ENCODE results near the gene LRBA. TPM values are rescaled to one million over a fixed set of nuclear protein-coding genes. Genes with fewer than 3 reads are reported as not detected.

The LRBA gene
- total and polyA plus RNA-seq, 2 donors (not counting 3 experiments of a cell fraction or from before 2014, with no cell fraction given), result 18.0 to 35.1 TPM

DNA sequence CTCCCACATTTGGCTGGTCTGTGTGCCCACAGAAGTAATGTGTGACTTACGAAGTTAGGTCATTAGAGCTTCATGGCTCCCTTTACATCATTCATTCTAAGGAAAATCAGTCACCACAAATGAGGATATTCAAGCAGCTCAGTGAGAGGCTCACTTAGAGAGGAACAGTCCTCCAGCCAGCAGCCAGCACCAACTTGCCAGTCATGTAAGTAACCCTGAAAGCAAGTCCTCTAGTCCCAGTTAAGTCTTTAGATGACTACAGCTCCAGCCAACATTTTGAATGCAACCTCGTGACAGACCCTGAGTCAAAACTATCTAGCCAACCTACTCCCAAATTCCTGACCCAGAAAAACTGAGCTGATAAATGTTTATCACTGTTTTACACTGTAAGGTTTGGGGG is 71.3 kb downstream of the LRBA start:
- intact Hi-C loops (cut with micrococcal nuclease) (no loop called here), dilution Hi-C loops (cut with MboI; ENCODE audit: extremely low pct_ligation_motif_present, low sequenced_read_pairs) (no loop called here)
- no peaks in the 10 kb centered on the region for H3K9me3 ChIP-seq (replicated peaks; ENCODE audit: control insufficient read depth, insufficient read depth, low read length)
- H3K9me1 ChIP-seq (replicated peaks; ENCODE audit: control insufficient read depth, extremely low read depth, insufficient read depth, low read length), result no peaks in the 10 kb centered on the region
- TF ChIP-seq, protein P1, sequence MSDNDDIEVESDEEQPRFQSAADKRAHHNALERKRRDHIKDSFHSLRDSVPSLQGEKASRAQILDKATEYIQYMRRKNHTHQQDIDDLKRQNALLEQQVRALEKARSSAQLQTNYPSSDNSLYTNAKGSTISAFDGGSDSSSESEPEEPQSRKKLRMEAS (IDR thresholded peaks at IDR 0.05; ENCODE audit: insufficient read depth, insufficient read length), result no peak
- TF ChIP-seq, protein P2, sequence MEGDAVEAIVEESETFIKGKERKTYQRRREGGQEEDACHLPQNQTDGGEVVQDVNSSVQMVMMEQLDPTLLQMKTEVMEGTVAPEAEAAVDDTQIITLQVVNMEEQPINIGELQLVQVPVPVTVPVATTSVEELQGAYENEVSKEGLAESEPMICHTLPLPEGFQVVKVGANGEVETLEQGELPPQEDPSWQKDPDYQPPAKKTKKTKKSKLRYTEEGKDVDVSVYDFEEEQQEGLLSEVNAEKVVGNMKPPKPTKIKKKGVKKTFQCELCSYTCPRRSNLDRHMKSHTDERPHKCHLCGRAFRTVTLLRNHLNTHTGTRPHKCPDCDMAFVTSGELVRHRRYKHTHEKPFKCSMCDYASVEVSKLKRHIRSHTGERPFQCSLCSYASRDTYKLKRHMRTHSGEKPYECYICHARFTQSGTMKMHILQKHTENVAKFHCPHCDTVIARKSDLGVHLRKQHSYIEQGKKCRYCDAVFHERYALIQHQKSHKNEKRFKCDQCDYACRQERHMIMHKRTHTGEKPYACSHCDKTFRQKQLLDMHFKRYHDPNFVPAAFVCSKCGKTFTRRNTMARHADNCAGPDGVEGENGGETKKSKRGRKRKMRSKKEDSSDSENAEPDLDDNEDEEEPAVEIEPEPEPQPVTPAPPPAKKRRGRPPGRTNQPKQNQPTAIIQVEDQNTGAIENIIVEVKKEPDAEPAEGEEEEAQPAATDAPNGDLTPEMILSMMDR (IDR thresholded peaks at IDR 0.05; ENCODE audit: extremely low read depth in 1 of 2, insufficient read depth in 1 of 2, low read depth in 1 of 2, low read length in 2 of 2), result no peak
- TF ChIP-seq FOS (IDR thresholded peaks at IDR 0.05; ENCODE audit: borderline replicate concordance, insufficient read depth, low read length), result no peak
- no peak for TF ChIP-seq POLR2A (IDR thresholded peaks at IDR 0.05; ENCODE audit: low read depth, low read length)
- no peaks in the 10 kb centered on the region for H3K36me3 ChIP-seq (ENCODE audit: control insufficient read depth in 2 of 2, extremely low read depth in 1 of 2, insufficient read depth in 2 of 2, low read length in 2 of 2)
- no peak overlapping the region for H3K4me2 ChIP-seq (ENCODE audit: insufficient read depth, low read length)
- H3K4me1 ChIP-seq (ENCODE audit: control insufficient read depth, extremely low read depth, insufficient read depth, low read length), result peaks cover 8% of the 10 kb centered on the region
- no peak overlapping the region for H3K9ac ChIP-seq (replicated peaks; ENCODE audit: extremely low read depth, insufficient read depth, low read length)
- H3K27ac ChIP-seq (ENCODE audit: insufficient read depth, low read depth, low read length), result no peak overlapping the region
- H4K20me1 ChIP-seq (replicated peaks; ENCODE audit: control insufficient read depth, extremely low read depth, insufficient read depth, low read length), result peaks cover 3% of the 10 kb centered on the region
- no peak overlapping the region for H3K4me3 ChIP-seq (replicated peaks in 1 of 3; ENCODE audit: insufficient read depth in 1 of 3, low read depth in 1 of 3, low read length in 3 of 3)
- H3K27me3 ChIP-seq (ENCODE audit: control insufficient read depth in 2 of 2, insufficient read depth in 2 of 2, low read length in 2 of 2), result no peaks in the 10 kb centered on the region
- ChIA-PET POLR2A (interaction anchor here (0.6 kb wide), 1 partner anchor 42 kb away, joined by 3 read pairs; no protein-coding TSS in a partner anchor), CTCF (interaction anchor here (1.1 to 1.3 kb wide), 2 partner anchors 17 to 77 kb away, joined by 4 to 8 read pairs; no protein-coding TSS in a partner anchor)
- no peak for DNase-seq (ENCODE audit: low read depth, low spot score)
- no TSS peak for BruUV-seq (replicated peaks)
- peaks cover 4% of the 10 kb centered on the region for H3K79me2 ChIP-seq (ENCODE audit: control insufficient read depth, insufficient read depth, low read length)
- H2AFZ ChIP-seq (ENCODE audit: low read depth, low read length), result no peak overlapping the region
- FAIRE-seq, result no peak

DNA sequence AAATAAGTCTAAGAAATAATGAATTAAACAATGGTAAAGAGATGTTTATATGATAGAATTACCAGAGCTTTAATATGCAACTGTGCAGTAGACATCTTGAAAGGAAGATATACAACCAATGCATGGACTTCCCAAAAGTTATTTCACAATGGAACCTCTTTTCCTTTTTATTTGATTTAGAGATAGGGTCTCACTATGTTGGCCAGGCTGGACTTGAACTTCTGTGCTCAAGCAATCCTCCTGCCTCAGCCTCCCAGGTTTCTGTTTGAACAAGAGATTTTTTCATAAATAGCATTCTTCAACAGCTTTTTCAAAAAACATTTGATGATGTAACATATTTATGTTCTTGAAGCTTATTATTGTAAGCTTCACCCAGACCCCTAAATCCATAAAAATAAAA is 72.0 kb downstream of the LRBA start:
- TF ChIP-seq EZH2 (IDR thresholded peaks at IDR 0.05; ENCODE audit: borderline replicate concordance, low read depth, low read length, severe bottlenecking), result no peak
- no peak for TF ChIP-seq FOS (IDR thresholded peaks at IDR 0.05; ENCODE audit: borderline replicate concordance, insufficient read depth, low read length)
- TF ChIP-seq POLR2AphosphoS5 (IDR thresholded peaks at IDR 0.05; ENCODE audit: insufficient read depth, low read depth, low read length), result no peak
- no peak for TF ChIP-seq MYC (IDR thresholded peaks at IDR 0.05; ENCODE audit: low read depth, low read length)
- no peak for TF ChIP-seq POLR2A (IDR thresholded peaks at IDR 0.05; ENCODE audit: low read depth, low read length)
- TF ChIP-seq, protein P1 (IDR thresholded peaks at IDR 0.05; ENCODE audit: insufficient read depth, insufficient read length), result no peak
- no peak for TF ChIP-seq GATA2 (IDR thresholded peaks at IDR 0.05; ENCODE audit: insufficient read depth, insufficient read length, low read depth, low read length)
- TF ChIP-seq, protein P2 (IDR thresholded peaks at IDR 0.05; ENCODE audit: extremely low read depth in 1 of 2, insufficient read depth in 1 of 2, low read depth in 1 of 2, low read length in 2 of 2), result no peak
- TF ChIP-seq JUN (IDR thresholded peaks at IDR 0.05; ENCODE audit: borderline replicate concordance, insufficient read depth, insufficient read length, low read depth), result no peak
- no peaks in the 10 kb centered on the region for H3K9me3 ChIP-seq (replicated peaks; ENCODE audit: control insufficient read depth, insufficient read depth, low read length)
- H3K27ac ChIP-seq (ENCODE audit: insufficient read depth, low read depth, low read length), result no peak overlapping the region
- dilution Hi-C loops (cut with MboI; ENCODE audit: extremely low pct_ligation_motif_present, low sequenced_read_pairs), result no loop called here
- peaks cover 8% of the 10 kb centered on the region for H3K4me1 ChIP-seq (ENCODE audit: control insufficient read depth, extremely low read depth, insufficient read depth, low read length)
- no peak overlapping the region for H3K4me2 ChIP-seq (ENCODE audit: insufficient read depth, low read length)
- no peaks in the 10 kb centered on the region for H3K27me3 ChIP-seq (ENCODE audit: control insufficient read depth in 2 of 2, insufficient read depth in 2 of 2, low read length in 2 of 2)
- ChIA-PET CTCF (interaction anchor here (0.6 to 1.3 kb wide), 6 partner anchors 8 to 76 kb away, joined by 3 to 8 read pairs (median 4); no protein-coding TSS in a partner anchor), POLR2A (no interaction called here)
- no peaks in the 10 kb centered on the region for H3K9me1 ChIP-seq (replicated peaks; ENCODE audit: control insufficient read depth, extremely low read depth, insufficient read depth, low read length)
- peaks cover 1% of the 10 kb centered on the region for H4K20me1 ChIP-seq (replicated peaks; ENCODE audit: control insufficient read depth, extremely low read depth, insufficient read depth, low read length)
- no TSS peak for BruUV-seq (replicated peaks)
- intact Hi-C loops (cut with micrococcal nuclease), result no loop called here
- no peak overlapping the region for H3K9ac ChIP-seq (replicated peaks; ENCODE audit: extremely low read depth, insufficient read depth, low read length)
- H3K36me3 ChIP-seq (ENCODE audit: control insufficient read depth in 2 of 2, extremely low read depth in 1 of 2, insufficient read depth in 2 of 2, low read length in 2 of 2), result no peaks in the 10 kb centered on the region
- H2AFZ ChIP-seq (ENCODE audit: low read depth, low read length), result no peak overlapping the region
- H3K4me3 ChIP-seq (replicated peaks in 1 of 3; ENCODE audit: insufficient read depth in 1 of 3, low read depth in 1 of 3, low read length in 3 of 3), result no peak overlapping the region
- H3K79me2 ChIP-seq (ENCODE audit: control insufficient read depth, insufficient read depth, low read length), result peaks cover 4% of the 10 kb centered on the region
- DNase-seq (ENCODE audit: low read depth, low spot score) (peak; percentile 10), FAIRE-seq (no peak)
